A673 (cell line): Measurements from ENCODE around the gene OLA1.

Experiments used
- EZH2 ChIP-seq: fragments of 200-600 bp; sonication (generic); IDR thresholded peaks from 2 replicates; pipeline ENCODE4 v1.6.1; 2017; ENCODE audit warnings: borderline replicate concordance, low read depth, mild to moderate bottlenecking, mixed read lengths, antibody characterized with exemption, low read length; ENCODE audit not compliant: poor library complexity, severe bottlenecking
- TF ChIP-seq, protein P1 (sequence below): fragments of 300-800, 200-600 bp; sonication (generic); conservative IDR thresholded peaks from 2 replicates; pipeline ENCODE4 v1.5.1; 2017; ENCODE audit warnings: low read depth, mild to moderate bottlenecking, antibody characterized with exemption, low read length, moderate library complexity, mixed read lengths

DNA sequence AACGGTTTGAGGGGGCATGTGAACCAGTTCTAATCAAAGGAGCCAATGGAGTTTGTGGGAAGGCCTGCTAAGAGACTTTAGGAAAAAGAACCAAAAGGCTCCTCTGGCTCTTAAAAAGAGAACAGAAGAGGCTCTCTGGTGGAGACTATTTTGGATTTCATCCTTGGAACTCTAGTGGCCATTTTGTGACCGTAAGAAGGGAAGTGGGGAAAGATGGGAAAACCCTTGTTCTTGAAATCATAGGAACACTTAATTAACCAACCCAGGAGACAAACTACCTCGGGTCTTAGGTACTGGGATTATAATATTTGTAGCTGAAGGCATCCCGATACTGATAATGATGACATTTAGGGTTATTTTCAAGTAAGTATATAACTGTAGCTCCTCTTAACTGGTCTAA, 157.9 kb downstream of the OLA1 start:
- TF ChIP-seq, protein P1, sequence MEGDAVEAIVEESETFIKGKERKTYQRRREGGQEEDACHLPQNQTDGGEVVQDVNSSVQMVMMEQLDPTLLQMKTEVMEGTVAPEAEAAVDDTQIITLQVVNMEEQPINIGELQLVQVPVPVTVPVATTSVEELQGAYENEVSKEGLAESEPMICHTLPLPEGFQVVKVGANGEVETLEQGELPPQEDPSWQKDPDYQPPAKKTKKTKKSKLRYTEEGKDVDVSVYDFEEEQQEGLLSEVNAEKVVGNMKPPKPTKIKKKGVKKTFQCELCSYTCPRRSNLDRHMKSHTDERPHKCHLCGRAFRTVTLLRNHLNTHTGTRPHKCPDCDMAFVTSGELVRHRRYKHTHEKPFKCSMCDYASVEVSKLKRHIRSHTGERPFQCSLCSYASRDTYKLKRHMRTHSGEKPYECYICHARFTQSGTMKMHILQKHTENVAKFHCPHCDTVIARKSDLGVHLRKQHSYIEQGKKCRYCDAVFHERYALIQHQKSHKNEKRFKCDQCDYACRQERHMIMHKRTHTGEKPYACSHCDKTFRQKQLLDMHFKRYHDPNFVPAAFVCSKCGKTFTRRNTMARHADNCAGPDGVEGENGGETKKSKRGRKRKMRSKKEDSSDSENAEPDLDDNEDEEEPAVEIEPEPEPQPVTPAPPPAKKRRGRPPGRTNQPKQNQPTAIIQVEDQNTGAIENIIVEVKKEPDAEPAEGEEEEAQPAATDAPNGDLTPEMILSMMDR = no peak
- no peak for TF ChIP-seq EZH2
